GM19468 (cell line): ENCODE data around the gene RIPK1.
"Not testable (repeated sequence)": the region's sequence is repeated elsewhere in the genome, so short reads cannot be mapped to it uniquely, and the experiment has no call there.

Experiments
- ATAC-seq: cut with Tn5 transposase; IDR thresholded peaks from one replicate; pipeline ENCODE4 v1.9.1; 2021; ENCODE audit warnings: mild to moderate bottlenecking, moderate library complexity, moderate number of reproducible peaks; ENCODE audit not compliant: unreplicated experiment; ENCODE audit errors: extremely low read depth

RIPK1 gene

GRCh38 chr6:3077430-3077829, 9.1 kb downstream of the RIPK1 start:
- ATAC-seq: no peak

- ATAC-seq: not testable (repeated sequence)
These were observed 10.7 kb downstream of the RIPK1 start for GRCh38 chr6:3078952-3079351.

- ATAC-seq: no peak
These were observed 11.4 kb downstream of the RIPK1 start for GRCh38 chr6:3079682-3080081.

GRCh38 chr6:3081960-3082359, 13.7 kb downstream of the RIPK1 start:
- no peak for ATAC-seq

GRCh38 chr6:3085074-3085473, 16.8 kb downstream of the RIPK1 start:
- ATAC-seq: no peak

GRCh38 chr6:3086282-3086946, 18.1 kb downstream of the RIPK1 start:
- ATAC-seq: no peak

- ATAC-seq: no peak
These were observed 20.2 kb downstream of the RIPK1 start for GRCh38 chr6:3088446-3088845.

GRCh38 chr6:3088968-3089367, 20.7 kb downstream of the RIPK1 start:
- no peak for ATAC-seq

- no peak for ATAC-seq
These were observed 21.7 kb downstream of the RIPK1 start for GRCh38 chr6:3090013-3090412.

GRCh38 chr6:3094815-3095214, 26.5 kb downstream of the RIPK1 start:
- ATAC-seq: no peak

GRCh38 chr6:3102875-3103274, 34.6 kb downstream of the RIPK1 start:
- no peak for ATAC-seq

- ATAC-seq: no peak
These were observed 40.6 kb downstream of the RIPK1 start for GRCh38 chr6:3108746-3109414.

GRCh38 chr6:3109761-3110160, 41.5 kb downstream of the RIPK1 start:
- no peak for ATAC-seq

GRCh38 chr6:3114377-3114776, 46.1 kb downstream of the RIPK1 start:
- ATAC-seq: no peak

GRCh38 chr6:3117912-3118352, 49.6 kb downstream of the RIPK1 start:
- no peak for ATAC-seq

GRCh38 chr6:3118353-3119039, 50.2 kb downstream of the RIPK1 start, which contains the start of gene BPHL:
Gene BPHL, plus strand, starts transcription at chr6:3118711. Its CDS starts 30 bp downstream, at chr6:3118741.
- peak; percentile 65 for ATAC-seq

- peak; percentile 6 for ATAC-seq
These were observed 50.9 kb downstream of the RIPK1 start for GRCh38 chr6:3119040-3119723.

GRCh38 chr6:3120765-3121089, 52.4 kb downstream of the RIPK1 start:
- ATAC-seq: no peak

- ATAC-seq: no peak
These were observed 54.5 kb downstream of the RIPK1 start for GRCh38 chr6:3122823-3123182.

GRCh38 chr6:3124667-3125066, 56.4 kb downstream of the RIPK1 start:
- ATAC-seq: no peak

GRCh38 chr6:3125815-3126214, 57.5 kb downstream of the RIPK1 start:
- no peak for ATAC-seq
